Nucleus accumbens (tissue), 56 donors: Measurements from ENCODE around the gene RPS14.
"Not testable (repeated sequence)": the region's sequence is repeated elsewhere in the genome, so short reads cannot be mapped to it uniquely, and the experiment has no call there.

ENCODE experiments used
- DNase-seq, 56 donors: peaks; one replicate each; lab custom pipeline; 2025; lab: John Stamatoyannopoulos, UW

Gene RPS14

GRCh38 chr5:150426165-150426564 is 23.4 kb downstream of the RPS14 start:
- DNase-seq: peak in 3 of 56 donors; percentile 11 to 27 (median 27)

GRCh38 chr5:150422758-150423157 is 26.8 kb downstream of the RPS14 start:
- no peak for DNase-seq

- no peak for DNase-seq
These were observed 27.5 kb downstream of the RPS14 start for GRCh38 chr5:150422075-150422474.

- DNase-seq: no peak
These were observed 29.8 kb downstream of the RPS14 start for GRCh38 chr5:150419630-150420270.

GRCh38 chr5:150413902-150414790 is 35.4 kb downstream of the RPS14 start:
- DNase-seq: not testable (repeated sequence)

- no peak for DNase-seq
These were observed 36.2 kb downstream of the RPS14 start for GRCh38 chr5:150413176-150413901.

GRCh38 chr5:150412319-150413175 is 37.0 kb downstream of the RPS14 start, which contains the start of gene CD74:
CD74 (minus strand) TSS chr5:150412910; CDS start chr5:150412749, 161 bp downstream.
- DNase-seq: peak in 46 of 56 donors; percentile 17 to 85 (median 49)

- peak in 8 of 56 donors; percentile 12 to 53 (median 20) for DNase-seq
These were observed 38.1 kb downstream of the RPS14 start for GRCh38 chr5:150411245-150411979.

GRCh38 chr5:150410524-150411244 is 38.9 kb downstream of the RPS14 start:
- peak in 47 of 56 donors; percentile 8 to 83 (median 43) for DNase-seq

- peak; percentile 15 to 93 (median 74) for DNase-seq
These were observed 39.7 kb downstream of the RPS14 start for GRCh38 chr5:150409638-150410523.

- no peak for DNase-seq
These were observed 41.2 kb downstream of the RPS14 start for GRCh38 chr5:150408231-150408943.

- DNase-seq: no peak
These were observed 42.3 kb downstream of the RPS14 start for GRCh38 chr5:150407096-150407720.

- DNase-seq: no peak
These were observed 42.8 kb downstream of the RPS14 start for GRCh38 chr5:150406723-150407095.

- no peak for DNase-seq
These were observed 43.3 kb downstream of the RPS14 start for GRCh38 chr5:150406103-150406722.

- DNase-seq: no peak
These were observed 44.4 kb downstream of the RPS14 start for GRCh38 chr5:150404941-150405816.
